A549 (cell line): ENCODE results near the gene OCSTAMP.

Source experiments
- GATA3 ChIP-seq: IDR thresholded peaks from 2 replicates; pipeline ENCODE4 v1.6.1; 2012; ENCODE audit warnings: borderline replicate concordance
- POLR2A ChIP-seq: IDR thresholded peaks from 2 replicates; pipeline ENCODE4 v1.6.1; 2012; ENCODE audit warnings: mild to moderate bottlenecking, low read length
- RFX5 ChIP-seq: fragments of 450-650 bp; IDR thresholded peaks from 2 replicates; pipeline ENCODE4 v1.7.1; 2014; ENCODE audit warnings: antibody characterized with exemption, mild to moderate bottlenecking, moderate library complexity
- ZFP36 ChIP-seq: fragments of 450-650 bp; IDR thresholded peaks from 2 replicates; pipeline ENCODE4 v1.6.1; 2014; ENCODE audit warnings: borderline replicate concordance; ENCODE audit not compliant: partially characterized antibody
- TF ChIP-seq, protein P1 (sequence below): fragments of >200 bp; sonication (Bioruptor Twin); formaldehyde crosslinking; IDR thresholded peaks from 3 replicates; pipeline ENCODE4 v1.5.1; 2016
- TF ChIP-seq, protein P2 (sequence below): IDR thresholded peaks from 2 replicates; pipeline ENCODE4 v1.6.1; 2012
- TF ChIP-seq, protein P3 (sequence below): fragments of 450-650 bp; IDR thresholded peaks from 2 replicates; pipeline ENCODE4 v1.6.1; 2014; ENCODE audit warnings: antibody characterized with exemption

DNA sequence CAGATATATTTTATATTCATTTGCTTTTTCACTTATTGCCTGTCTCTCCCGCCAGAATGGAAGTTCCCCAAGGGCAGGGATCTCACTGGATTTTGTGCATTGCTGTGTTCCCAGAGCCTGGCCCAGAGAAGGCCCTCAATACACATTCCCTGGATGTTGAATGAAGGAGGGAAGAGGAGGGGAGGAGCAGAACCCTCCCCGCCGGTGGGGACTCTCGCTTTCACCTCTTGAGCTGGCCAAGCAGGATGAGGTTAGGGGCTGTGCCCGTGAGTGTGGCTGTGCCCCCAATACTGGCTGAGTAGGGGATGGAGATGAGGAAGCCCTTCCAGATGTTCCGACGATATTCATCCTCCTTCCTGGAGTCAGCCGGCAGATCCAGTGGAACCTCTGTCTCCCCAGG, 45.5 kb upstream of the OCSTAMP start:
- no peak for TF ChIP-seq ZFP36
- TF ChIP-seq, protein P1, sequence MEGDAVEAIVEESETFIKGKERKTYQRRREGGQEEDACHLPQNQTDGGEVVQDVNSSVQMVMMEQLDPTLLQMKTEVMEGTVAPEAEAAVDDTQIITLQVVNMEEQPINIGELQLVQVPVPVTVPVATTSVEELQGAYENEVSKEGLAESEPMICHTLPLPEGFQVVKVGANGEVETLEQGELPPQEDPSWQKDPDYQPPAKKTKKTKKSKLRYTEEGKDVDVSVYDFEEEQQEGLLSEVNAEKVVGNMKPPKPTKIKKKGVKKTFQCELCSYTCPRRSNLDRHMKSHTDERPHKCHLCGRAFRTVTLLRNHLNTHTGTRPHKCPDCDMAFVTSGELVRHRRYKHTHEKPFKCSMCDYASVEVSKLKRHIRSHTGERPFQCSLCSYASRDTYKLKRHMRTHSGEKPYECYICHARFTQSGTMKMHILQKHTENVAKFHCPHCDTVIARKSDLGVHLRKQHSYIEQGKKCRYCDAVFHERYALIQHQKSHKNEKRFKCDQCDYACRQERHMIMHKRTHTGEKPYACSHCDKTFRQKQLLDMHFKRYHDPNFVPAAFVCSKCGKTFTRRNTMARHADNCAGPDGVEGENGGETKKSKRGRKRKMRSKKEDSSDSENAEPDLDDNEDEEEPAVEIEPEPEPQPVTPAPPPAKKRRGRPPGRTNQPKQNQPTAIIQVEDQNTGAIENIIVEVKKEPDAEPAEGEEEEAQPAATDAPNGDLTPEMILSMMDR = no peak
- TF ChIP-seq, protein P2, sequence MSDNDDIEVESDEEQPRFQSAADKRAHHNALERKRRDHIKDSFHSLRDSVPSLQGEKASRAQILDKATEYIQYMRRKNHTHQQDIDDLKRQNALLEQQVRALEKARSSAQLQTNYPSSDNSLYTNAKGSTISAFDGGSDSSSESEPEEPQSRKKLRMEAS = no peak
- no peak for TF ChIP-seq POLR2A
- TF ChIP-seq, protein P3, sequence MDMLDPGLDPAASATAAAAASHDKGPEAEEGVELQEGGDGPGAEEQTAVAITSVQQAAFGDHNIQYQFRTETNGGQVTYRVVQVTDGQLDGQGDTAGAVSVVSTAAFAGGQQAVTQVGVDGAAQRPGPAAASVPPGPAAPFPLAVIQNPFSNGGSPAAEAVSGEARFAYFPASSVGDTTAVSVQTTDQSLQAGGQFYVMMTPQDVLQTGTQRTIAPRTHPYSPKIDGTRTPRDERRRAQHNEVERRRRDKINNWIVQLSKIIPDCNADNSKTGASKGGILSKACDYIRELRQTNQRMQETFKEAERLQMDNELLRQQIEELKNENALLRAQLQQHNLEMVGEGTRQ = no peak
- no peak for TF ChIP-seq GATA3
- no peak for TF ChIP-seq RFX5
